ENCODE measurements around the gene ARHGAP10. TPM values are rescaled to one million over a fixed set of nuclear protein-coding genes. Genes with fewer than 3 reads are reported as not detected.
"Not testable (repeated sequence)": the region's sequence is repeated elsewhere in the genome, so short reads cannot be mapped to it uniquely, and the experiment has no call there.

ARHGAP10 gene
- total RNA-seq, 1 experiment from 2014 or later = 9.0 TPM

DNA sequence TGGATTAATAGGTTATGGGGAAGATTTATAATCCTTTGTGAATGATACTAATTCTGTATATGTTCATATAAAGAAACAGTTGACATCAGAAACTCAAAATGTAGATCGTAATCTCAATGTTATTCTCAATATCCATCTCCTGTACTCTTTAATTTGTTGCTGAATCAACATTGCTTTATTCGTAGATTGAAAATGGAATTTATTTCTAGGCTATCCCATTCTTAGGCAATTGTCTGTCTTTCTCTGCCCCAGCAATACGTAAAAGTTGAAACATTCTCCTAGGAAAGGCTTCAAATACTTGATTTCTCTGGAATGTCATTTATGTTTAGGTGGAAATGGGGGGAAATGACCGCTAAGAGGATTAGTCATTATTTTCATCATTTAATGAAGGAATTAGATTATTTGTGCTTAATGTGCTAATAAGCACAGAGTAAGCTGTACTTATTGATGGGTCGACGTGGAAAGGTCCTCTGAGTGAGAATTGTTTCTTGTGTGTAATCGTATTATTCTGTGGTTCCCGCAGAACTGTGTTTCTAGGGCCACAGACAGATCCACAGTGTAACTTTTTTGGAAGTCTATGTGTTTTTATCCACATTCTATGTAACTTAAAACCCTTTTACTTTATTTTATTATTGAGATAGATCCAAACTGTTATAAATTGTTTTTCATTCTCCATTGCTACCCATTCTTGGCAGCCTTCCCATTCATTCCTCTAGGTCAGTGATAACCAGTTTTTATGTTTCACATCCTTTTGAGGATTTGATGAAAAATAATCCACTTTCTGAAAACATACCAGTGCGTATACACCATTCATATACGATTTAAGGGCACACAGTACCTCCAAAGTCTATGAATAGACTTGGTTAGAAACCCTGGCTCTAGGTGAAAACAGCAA is 262.9 kb downstream of the ARHGAP10 start:
- H3K9me3 ChIP-seq (ENCODE audit: low read length) = no peaks in the 10 kb centered on the region
- DNase-seq (no peak), ATAC-seq (no peak)
- no peaks in the 10 kb centered on the region for H3F3A ChIP-seq (ENCODE audit: low read length, unreplicated experiment)
- TF ChIP-seq, protein P1, sequence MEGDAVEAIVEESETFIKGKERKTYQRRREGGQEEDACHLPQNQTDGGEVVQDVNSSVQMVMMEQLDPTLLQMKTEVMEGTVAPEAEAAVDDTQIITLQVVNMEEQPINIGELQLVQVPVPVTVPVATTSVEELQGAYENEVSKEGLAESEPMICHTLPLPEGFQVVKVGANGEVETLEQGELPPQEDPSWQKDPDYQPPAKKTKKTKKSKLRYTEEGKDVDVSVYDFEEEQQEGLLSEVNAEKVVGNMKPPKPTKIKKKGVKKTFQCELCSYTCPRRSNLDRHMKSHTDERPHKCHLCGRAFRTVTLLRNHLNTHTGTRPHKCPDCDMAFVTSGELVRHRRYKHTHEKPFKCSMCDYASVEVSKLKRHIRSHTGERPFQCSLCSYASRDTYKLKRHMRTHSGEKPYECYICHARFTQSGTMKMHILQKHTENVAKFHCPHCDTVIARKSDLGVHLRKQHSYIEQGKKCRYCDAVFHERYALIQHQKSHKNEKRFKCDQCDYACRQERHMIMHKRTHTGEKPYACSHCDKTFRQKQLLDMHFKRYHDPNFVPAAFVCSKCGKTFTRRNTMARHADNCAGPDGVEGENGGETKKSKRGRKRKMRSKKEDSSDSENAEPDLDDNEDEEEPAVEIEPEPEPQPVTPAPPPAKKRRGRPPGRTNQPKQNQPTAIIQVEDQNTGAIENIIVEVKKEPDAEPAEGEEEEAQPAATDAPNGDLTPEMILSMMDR (conservative IDR thresholded peaks at IDR 0.05; ENCODE audit: low read depth, low read length) = no peak
- TF ChIP-seq EZH2 (IDR thresholded peaks at IDR 0.05; ENCODE audit: low read length, unreplicated experiment) = no peak
- no peak for TF ChIP-seq EZH2phosphoT487 (IDR thresholded peaks at IDR 0.05; ENCODE audit: borderline replicate concordance, low read length)
- ChIA-PET CTCF (no interaction called here), POLR2A (ENCODE audit: unreplicated experiment) (no interaction called here)
- no peak overlapping the region for H3K4me2 ChIP-seq (ENCODE audit: low read length)
- no peak overlapping the region for H3K4me3 ChIP-seq (ENCODE audit: low read length)
- intact Hi-C loops (cut with micrococcal nuclease) = no loop called here
- no peaks in the 10 kb centered on the region for H3K79me2 ChIP-seq (ENCODE audit: low read length)
- H3K27me3 ChIP-seq (ENCODE audit: low read length) = no peaks in the 10 kb centered on the region
- no peaks in the 10 kb centered on the region for H3K9me2 ChIP-seq (replicated peaks; ENCODE audit: low read length)
- H3K36me3 ChIP-seq (ENCODE audit: low read depth, low read length) = no peaks in the 10 kb centered on the region
- no peaks in the 10 kb centered on the region for H3K4me1 ChIP-seq (ENCODE audit: insufficient read depth, low read length)
- no peak overlapping the region for H3K9ac ChIP-seq (ENCODE audit: low read length)
- no peak overlapping the region for H3K27ac ChIP-seq (ENCODE audit: low read length)
- no peaks in the 10 kb centered on the region for H4K20me1 ChIP-seq (ENCODE audit: low read length)
- no TSS peak for BruUV-seq (replicated peaks)
- no peak overlapping the region for H2AFZ ChIP-seq (ENCODE audit: low read length)

GRCh38 chr4:147996859-147997258 is 265.0 kb downstream of the ARHGAP10 start:
- H3K27me3 ChIP-seq (ENCODE audit: low read length) = no peaks in the 10 kb centered on the region
- H4K20me1 ChIP-seq (ENCODE audit: low read length) = no peaks in the 10 kb centered on the region
- no peaks in the 10 kb centered on the region for H3K4me1 ChIP-seq (ENCODE audit: insufficient read depth, low read length)
- H3K9me2 ChIP-seq (replicated peaks; ENCODE audit: low read length) = no peaks in the 10 kb centered on the region
- H2AFZ ChIP-seq (ENCODE audit: low read length) = no peak overlapping the region
- no peaks in the 10 kb centered on the region for H3K79me2 ChIP-seq (ENCODE audit: low read length)
- no TSS peak for BruUV-seq (replicated peaks)
- no peaks in the 10 kb centered on the region for H3F3A ChIP-seq (ENCODE audit: low read length, unreplicated experiment)
- CTCF ChIA-PET = no interaction called here
- DNase-seq (no peak), ATAC-seq (no peak)
- H3K4me3 ChIP-seq (ENCODE audit: low read length) = no peak overlapping the region
- intact Hi-C loops (cut with micrococcal nuclease) = no loop called here
- no peaks in the 10 kb centered on the region for H3K9me3 ChIP-seq (ENCODE audit: low read length)
- no peaks in the 10 kb centered on the region for H3K36me3 ChIP-seq (ENCODE audit: low read depth, low read length)
- H3K27ac ChIP-seq (ENCODE audit: low read length) = no peak overlapping the region
- POLR2A ChIA-PET (ENCODE audit: unreplicated experiment) = no interaction called here
- H3K4me2 ChIP-seq (ENCODE audit: low read length) = no peak overlapping the region
- no peak overlapping the region for H3K9ac ChIP-seq (ENCODE audit: low read length)
- TF ChIP-seq EZH2 (IDR thresholded peaks at IDR 0.05; ENCODE audit: low read length, unreplicated experiment) (no peak), EZH2phosphoT487 (IDR thresholded peaks at IDR 0.05; ENCODE audit: borderline replicate concordance, low read length) (no peak)
- TF ChIP-seq, protein P1 (conservative IDR thresholded peaks at IDR 0.05; ENCODE audit: low read depth, low read length) = no peak

- H2AFZ ChIP-seq (ENCODE audit: low read length); H4K20me1 ChIP-seq (ENCODE audit: low read length); DNase-seq; H3K36me3 ChIP-seq (ENCODE audit: low read depth, low read length); H3K9ac ChIP-seq (ENCODE audit: low read length); intact Hi-C loops (cut with micrococcal nuclease); H3K79me2 ChIP-seq (ENCODE audit: low read length); H3K9me2 ChIP-seq (replicated peaks; ENCODE audit: low read length); CTCF ChIA-PET; H3K4me1 ChIP-seq (ENCODE audit: insufficient read depth, low read length); POLR2A ChIA-PET (ENCODE audit: unreplicated experiment); H3K4me3 ChIP-seq (ENCODE audit: low read length); H3K9me3 ChIP-seq (ENCODE audit: low read length); H3K4me2 ChIP-seq (ENCODE audit: low read length); H3F3A ChIP-seq (ENCODE audit: low read length, unreplicated experiment); H3K27me3 ChIP-seq (ENCODE audit: low read length); ATAC-seq; H3K27ac ChIP-seq (ENCODE audit: low read length); BruUV-seq (replicated peaks): not testable (repeated sequence)
These were observed 268.1 kb downstream of the ARHGAP10 start for GRCh38 chr4:148000038-148000437.
